HepG2 (cell line): ENCODE measurements around the gene PDE6H. TPM values are rescaled to one million over a fixed set of nuclear protein-coding genes. Genes with fewer than 3 reads are reported as not detected.

ENCODE experiments used
- ATAC-seq: fragments of 200-7000 bp; cut with Tn5 transposase; 3 replicates; pipeline ENCODE4 v1.9.1; 2020; ENCODE audit warnings: mild to moderate bottlenecking, moderate library complexity
- BruUV-seq: library from RNA; stranded (reverse); fragments of 400-500 nt; replicated peaks from 2 replicates; lab custom pipeline; 2021; lab: Mats Ljungman, UMichigan
- CTCF ChIA-PET: fragments of 300-600 bp; formaldehyde crosslinking; extraction: SDS; loops from one replicate; lab custom pipeline; 2021; ENCODE audit warnings: low total read pairs, inconsistent platforms, low intra/inter-chr PET ratio; lab: Yijun Ruan, JAX
- POLR2A ChIA-PET: fragments of 350-600 bp; sonication (Branson Sonifier 250); formaldehyde crosslinking; loops from one replicate; lab custom pipeline; 2020; ENCODE audit warnings: antibody characterized with exemption, inconsistent platforms; lab: Yijun Ruan, JAX
- DNase-seq: peaks from one replicate; pipeline ENCODE4 v3.0.0-alpha.2; 2015; ENCODE audit warnings: low spot score
- FAIRE-seq: peaks from 3 replicates; lab custom pipeline; 2011; peaks lifted over from hg19 to GRCh38; lab: Jason Lieb, UNC
- H2AFZ ChIP-seq: one replicate; pipeline ENCODE4 v1.6.1; 2011; ENCODE audit warnings: low read length, inconsistent platforms
- H3K27ac ChIP-seq: fragments of 300-600 bp; 3 replicates; pipeline ENCODE4 v1.8.0; 2011; ENCODE audit warnings: mixed run types, mild to moderate bottlenecking, mixed read lengths, low read length, inconsistent platforms; ENCODE audit not compliant: insufficient read depth; ENCODE audit errors: extremely low read length
- H3K27me3 ChIP-seq, 2 experiments: fragments of 200-600 bp in 1 of 2; 2 replicates in 1 of 2; 3 replicates in 1 of 2; pipeline versions ENCODE4 v1.6.0 to v1.8.0; 2011; ENCODE audit warnings: low read length in 2 of 2, mild to moderate bottlenecking in 2 of 2, moderate library complexity in 2 of 2, inconsistent platforms in 1 of 2; ENCODE audit not compliant: insufficient read depth in 2 of 2, control insufficient read depth in 1 of 2
- H3K36me3 ChIP-seq, 2 experiments: fragments of 200-600 bp in 1 of 2; replicated peaks in 1 of 2; 2 replicates in 1 of 2; 3 replicates in 1 of 2; pipeline versions ENCODE4 v1.5.1 to v1.8.0; 2011; ENCODE audit warnings: low read length in 2 of 2, inconsistent platforms in 1 of 2; ENCODE audit not compliant: insufficient read depth in 2 of 2, control insufficient read depth in 1 of 2
- H3K4me1 ChIP-seq: 2 replicates; pipeline ENCODE4 v1.5.1; 2012; ENCODE audit warnings: low read length, inconsistent platforms; ENCODE audit not compliant: insufficient read depth
- H3K4me2 ChIP-seq: 2 replicates; pipeline ENCODE4 v1.6.0; 2011; ENCODE audit warnings: low read depth, low read length, inconsistent platforms
- H3K4me3 ChIP-seq, 3 experiments: fragments of 200-600 bp in 1 of 3; sonication (generic), shearing (Covaris generic) in 1 of 3; replicated peaks in 1 of 3; 2 replicates each; pipeline ENCODE4 v1.5.1; 2011 to 2016; ENCODE audit warnings: low read length in 3 of 3, inconsistent platforms in 2 of 3, low read depth in 2 of 3, mild to moderate bottlenecking in 2 of 3, control low read depth in 1 of 3, mixed read lengths in 1 of 3; ENCODE audit not compliant: insufficient read depth in 1 of 3
- H3K79me2 ChIP-seq: one replicate; pipeline ENCODE4 v1.6.1; 2011; ENCODE audit warnings: low read length, inconsistent platforms; ENCODE audit not compliant: insufficient read depth
- H3K9ac ChIP-seq: 2 replicates; pipeline ENCODE4 v1.6.0; 2011; ENCODE audit warnings: mild to moderate bottlenecking, low read depth, low read length, inconsistent platforms; ENCODE audit not compliant: insufficient read depth
- H3K9me3 ChIP-seq: 2 replicates; pipeline ENCODE4 v1.5.1; 2012; ENCODE audit warnings: mild to moderate bottlenecking, low read length
- H4K20me1 ChIP-seq: 2 replicates; pipeline ENCODE4 v1.6.0; 2011; ENCODE audit warnings: inconsistent platforms, mild to moderate bottlenecking, low read length, moderate library complexity; ENCODE audit not compliant: insufficient read depth
- CCAR2 ChIP-seq: fragments of 200-400 bp; formaldehyde crosslinking; optimal IDR thresholded peaks from 2 replicates; pipeline ENCODE3; 2018; ENCODE audit warnings: low read depth, mild to moderate bottlenecking, low read length, moderate library complexity
- GABPA ChIP-seq, 2 experiments: IDR thresholded peaks; 2 replicates each; pipeline ENCODE4 v1.6.1; 2011 to 2016; ENCODE audit warnings: low read depth in 2 of 2, low read length in 1 of 2, missing biosample characterization in 1 of 2, missing genetic modification characterization in 1 of 2
- MBD4 ChIP-seq: IDR thresholded peaks from 2 replicates; pipeline ENCODE4 v1.6.1; 2012; ENCODE audit warnings: low read length, inconsistent platforms, borderline replicate concordance
- MED13 ChIP-seq: sonication (generic); formaldehyde crosslinking; IDR thresholded peaks from 2 replicates; pipeline ENCODE4 v1.5.0; 2020; ENCODE audit warnings: missing genetic modification reagents
- MYC ChIP-seq: sonication (generic); formaldehyde crosslinking; IDR thresholded peaks from 2 replicates; pipeline ENCODE4 v1.9.0; 2021; ENCODE audit warnings: missing genetic modification reagents, borderline replicate concordance
- TEAD2 ChIP-seq: sonication (generic); formaldehyde crosslinking; IDR thresholded peaks from 2 replicates; pipeline ENCODE4 v1.9.0; 2021; ENCODE audit warnings: missing genetic modification reagents
- ZFP90 ChIP-seq: sonication (generic); formaldehyde crosslinking; IDR thresholded peaks from 2 replicates; pipeline ENCODE4 v1.8.0; 2022; ENCODE audit warnings: missing genetic modification reagents, mild to moderate bottlenecking, inconsistent platforms, borderline replicate concordance
- ZNF550 ChIP-seq: sonication (generic); formaldehyde crosslinking; IDR thresholded peaks from 2 replicates; pipeline ENCODE4 v1.4.0; 2020; ENCODE audit warnings: mild to moderate bottlenecking, missing genetic modification reagents, borderline replicate concordance
- ZNF766 ChIP-seq: sonication (generic); formaldehyde crosslinking; IDR thresholded peaks from 2 replicates; pipeline ENCODE4 v1.5.0; 2020; ENCODE audit warnings: missing genetic modification reagents, borderline replicate concordance
- ZZZ3 ChIP-seq: sonication (generic); formaldehyde crosslinking; IDR thresholded peaks from 2 replicates; pipeline ENCODE4 v1.4.0; 2020; ENCODE audit warnings: missing genetic modification reagents, mild to moderate bottlenecking, borderline replicate concordance
- WGBS: methylation state at CpG from one replicate; pipeline ENCODE4 v1.1.6; 2017; ENCODE audit warnings: low lambda C conversion rate; 5-methylcytosine and 5-hydroxymethylcytosine counted together
- in situ Hi-C: cut with HindIII; loops from 2 replicates; pipeline ENCODE4 v1.10.0; 2017; ENCODE audit warnings: low pct_unique_long_range_greater_than_20kb; ENCODE audit not compliant: extremely low pct_ligation_motif_present
- intact Hi-C: fragments of 100-400 bp; cut with micrococcal nuclease; formaldehyde crosslinking; loops from one replicate; pipeline ENCODE4 v1.10.0; 2022; ENCODE audit not compliant: unreplicated experiment
- polyA plus RNA-seq, 8 experiments: library from polyadenylated mRNA; depleted of rRNA in 3 of 8; stranded (reverse) in 7 of 8; unstranded in 1 of 8; fragments of >200 nt; fragmentation: Illumina TruSeq in 4 of 8; extraction: Trizol in 4 of 8; gene quantifications; 2 replicates each; pipeline versions ENCODE4 v1.2.1 to v1.2.3, GENCODE V29; 2011 to 2016; ENCODE audit warnings: low read depth in 4 of 8, missing spikeins in 1 of 8, mixed read lengths in 1 of 8; ENCODE audit not compliant: insufficient read depth in 1 of 8
- total RNA-seq, 5 experiments: library from RNA; depleted of rRNA; stranded (reverse); fragments of >200 nt; fragmentation: Illumina TruSeq; extraction: Trizol; gene quantifications; 2 replicates each; pipeline ENCODE4 v1.2.3, GENCODE V29; 2016; ENCODE audit warnings: low read depth in 1 of 5

PDE6H gene
- total and polyA plus RNA-seq, 2 of the 13 experiments (the other 11 are each of a cell fraction or from before 2014, with no cell fraction given) = not detected

DNA sequence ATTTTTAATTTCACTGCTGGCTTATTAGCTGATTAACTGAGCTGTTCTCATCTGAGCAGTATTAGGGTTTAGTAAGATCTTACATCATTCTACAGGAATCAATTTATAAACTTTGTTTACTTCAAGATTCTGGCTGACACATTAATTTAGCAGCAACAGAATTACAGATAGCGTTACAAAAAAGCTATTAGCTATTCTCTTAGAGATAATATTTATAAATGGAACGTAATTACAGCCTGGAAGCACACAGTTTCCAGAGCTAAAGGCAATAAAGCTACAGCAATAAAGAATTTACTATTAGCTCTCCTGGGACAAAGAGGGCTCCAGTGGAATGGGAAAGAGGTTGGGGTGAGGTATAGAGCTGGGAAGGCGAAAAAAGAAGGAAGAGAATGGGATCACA, 34.7 kb downstream of the PDE6H start:
- ATAC-seq (no peak), DNase-seq (no peak), FAIRE-seq (no peak)
- no peaks in the 10 kb centered on the region for H4K20me1 ChIP-seq
- H2AFZ ChIP-seq = no peak overlapping the region
- in situ Hi-C loops = no loop called here
- H3K79me2 ChIP-seq = no peaks in the 10 kb centered on the region
- CTCF ChIA-PET = no interaction called here
- H3K9me3 ChIP-seq = no peaks in the 10 kb centered on the region
- TF ChIP-seq ZFP90 (CRISPR knock-in tag) (no peak), GABPA (IDR thresholded peaks at IDR 0.05; ENCODE audit: low read depth, low read length) (no peak), GABPA (CRISPR knock-in tag; IDR thresholded peaks at IDR 0.05; ENCODE audit: low read depth) (no peak), MED13 (CRISPR knock-in tag) (no peak)
- TF ChIP-seq, all 625 proteins: peak for 0
- Histone ChIP-seq H3K27ac (no peak overlapping the region), H3K4me1 (no peaks in the 10 kb centered on the region), H3K9ac (no peak overlapping the region), H3K4me2 (no peak overlapping the region), H3K27me3 (peaks cover 0 to 5% of the 10 kb centered on the region in 2 experiments; a peak in 2 of 5 replicates), H3K4me3 (no peak overlapping the region), H3K36me3 (no peaks in the 10 kb centered on the region)
- POLR2A ChIA-PET = no interaction called here
- 3% methylated on average over 3 of the region's 3 CpGs for WGBS
- intact Hi-C loops = no loop called here
- BruUV-seq = no TSS peak

DNA sequence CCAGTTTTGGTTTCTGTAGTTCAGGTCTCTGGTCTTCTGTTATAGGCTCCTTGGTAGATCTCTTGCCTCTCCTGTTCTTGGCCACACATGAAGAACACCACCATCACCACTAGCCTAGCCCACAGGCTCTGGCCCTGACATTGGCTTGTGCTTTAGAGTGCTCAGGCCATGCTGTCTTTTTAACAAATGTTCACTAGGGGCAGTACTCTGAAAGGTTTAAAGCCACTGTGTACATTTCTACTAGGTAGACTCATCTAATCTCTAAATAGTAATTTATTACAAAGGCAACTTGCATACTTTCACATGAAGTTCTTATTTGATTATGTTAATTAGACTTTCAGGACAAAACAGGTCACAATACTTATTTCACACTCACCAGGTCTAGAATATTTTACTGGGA, 38.3 kb downstream of the PDE6H start:
- in situ Hi-C loops = no loop called here
- H3K27ac ChIP-seq = no peak overlapping the region
- no TSS peak for BruUV-seq
- H3K27me3 ChIP-seq = no peaks in the 10 kb centered on the region
- POLR2A ChIA-PET = no interaction called here
- CTCF ChIA-PET = no interaction called here
- TF ChIP-seq MBD4 = no peak
- TF ChIP-seq CCAR2 = no peak
- TF ChIP-seq ZNF766 (CRISPR knock-in tag) = no peak
- no peak for TF ChIP-seq TEAD2 (CRISPR knock-in tag)
- no peak for TF ChIP-seq ZZZ3 (CRISPR knock-in tag)
- TF ChIP-seq MYC = no peak
- TF ChIP-seq ZNF550 (CRISPR knock-in tag) = no peak
- H3K9me3 ChIP-seq = no peaks in the 10 kb centered on the region
- no peak overlapping the region for H2AFZ ChIP-seq
- H3K36me3 ChIP-seq = no peaks in the 10 kb centered on the region
- intact Hi-C loops = no loop called here
- no peaks in the 10 kb centered on the region for H4K20me1 ChIP-seq
- H3K9ac ChIP-seq = no peak overlapping the region
- peak; percentile 90 for ATAC-seq
- H3K4me2 ChIP-seq = no peak overlapping the region
- H3K4me3 ChIP-seq = no peak overlapping the region
- no peak for FAIRE-seq
- no peaks in the 10 kb centered on the region for H3K4me1 ChIP-seq
- no peak for DNase-seq
- H3K79me2 ChIP-seq = no peaks in the 10 kb centered on the region
